ENCODE data around the gene ADAMTSL1. TPM values are rescaled to one million over a fixed set of nuclear protein-coding genes. Genes with fewer than 3 reads are reported as not detected.

Gene ADAMTSL1
- total and polyA plus RNA-seq, 2 donors from 2014 or later, result 3.0 to 27.3 TPM

DNA sequence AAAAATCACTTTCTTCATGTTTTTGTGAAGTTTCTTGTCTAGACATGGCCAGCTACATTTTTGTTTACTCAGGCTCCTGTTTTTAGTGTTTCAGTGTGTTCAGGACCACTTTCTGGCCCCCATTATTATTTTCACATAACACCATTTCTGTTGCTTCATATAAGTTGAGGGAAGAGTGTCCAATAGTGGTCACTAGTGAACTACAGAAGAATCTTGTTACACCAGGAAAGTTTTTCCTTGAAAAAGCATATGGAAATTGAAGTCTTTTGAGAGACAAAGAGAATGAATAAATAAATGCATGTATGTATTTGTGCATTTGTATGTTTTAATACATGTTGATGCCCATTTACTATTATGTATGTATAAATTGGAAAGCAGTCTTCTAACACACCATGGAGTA, 3.8 kb downstream of the ADAMTSL1 start:
- Histone ChIP-seq H3K27ac (ENCODE audit: low read depth in 2 of 2, low read length in 2 of 2) (no peak overlapping the region), H3K9ac (ENCODE audit: low read length in 3 of 3) (no peak overlapping the region), H3K4me3 (ENCODE audit: low read length in 3 of 3) (no peak overlapping the region), H3K27me3 (ENCODE audit: control insufficient read depth, insufficient read depth, low read length) (no peaks in the 10 kb centered on the region), H3K36me3 (ENCODE audit: control insufficient read depth in 2 of 3, insufficient read depth in 3 of 3, low read length in 3 of 3) (no peaks in the 10 kb centered on the region), H3K9me3 (ENCODE audit: control insufficient read depth in 2 of 3, insufficient read depth in 1 of 3, low read length in 3 of 3) (no peaks in the 10 kb centered on the region), H3K4me1 (ENCODE audit: control insufficient read depth in 2 of 3, insufficient read depth in 2 of 3, low read depth in 1 of 3, low read length in 3 of 3) (no peaks in the 10 kb centered on the region)
- TF ChIP-seq, protein P1, sequence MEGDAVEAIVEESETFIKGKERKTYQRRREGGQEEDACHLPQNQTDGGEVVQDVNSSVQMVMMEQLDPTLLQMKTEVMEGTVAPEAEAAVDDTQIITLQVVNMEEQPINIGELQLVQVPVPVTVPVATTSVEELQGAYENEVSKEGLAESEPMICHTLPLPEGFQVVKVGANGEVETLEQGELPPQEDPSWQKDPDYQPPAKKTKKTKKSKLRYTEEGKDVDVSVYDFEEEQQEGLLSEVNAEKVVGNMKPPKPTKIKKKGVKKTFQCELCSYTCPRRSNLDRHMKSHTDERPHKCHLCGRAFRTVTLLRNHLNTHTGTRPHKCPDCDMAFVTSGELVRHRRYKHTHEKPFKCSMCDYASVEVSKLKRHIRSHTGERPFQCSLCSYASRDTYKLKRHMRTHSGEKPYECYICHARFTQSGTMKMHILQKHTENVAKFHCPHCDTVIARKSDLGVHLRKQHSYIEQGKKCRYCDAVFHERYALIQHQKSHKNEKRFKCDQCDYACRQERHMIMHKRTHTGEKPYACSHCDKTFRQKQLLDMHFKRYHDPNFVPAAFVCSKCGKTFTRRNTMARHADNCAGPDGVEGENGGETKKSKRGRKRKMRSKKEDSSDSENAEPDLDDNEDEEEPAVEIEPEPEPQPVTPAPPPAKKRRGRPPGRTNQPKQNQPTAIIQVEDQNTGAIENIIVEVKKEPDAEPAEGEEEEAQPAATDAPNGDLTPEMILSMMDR (IDR thresholded peaks at IDR 0.05; ENCODE audit: borderline replicate concordance, extremely low read depth, insufficient read depth), result no peak
- FAIRE-seq (no peak), DNase-seq (no peak)
- intact Hi-C loops (cut with DNase I), result no loop called here

GRCh38 chr9:18478501-18479361, 4.8 kb downstream of the ADAMTSL1 start:
- H3K36me3 ChIP-seq (ENCODE audit: control insufficient read depth in 2 of 3, insufficient read depth in 3 of 3, low read length in 3 of 3), result no peaks in the 10 kb centered on the region
- H3K27me3 ChIP-seq (ENCODE audit: control insufficient read depth, insufficient read depth, low read length), result no peaks in the 10 kb centered on the region
- TF ChIP-seq, protein P1 (IDR thresholded peaks at IDR 0.05; ENCODE audit: borderline replicate concordance, extremely low read depth, insufficient read depth), result no peak
- no peak overlapping the region for H3K27ac ChIP-seq (ENCODE audit: low read depth in 2 of 2, low read length in 2 of 2)
- H3K9ac ChIP-seq (ENCODE audit: low read length in 3 of 3), result no peak overlapping the region
- intact Hi-C loops (cut with DNase I), result no loop called here
- H3K9me3 ChIP-seq (ENCODE audit: control insufficient read depth in 2 of 3, insufficient read depth in 1 of 3, low read length in 3 of 3), result no peaks in the 10 kb centered on the region
- no peak overlapping the region for H3K4me3 ChIP-seq (ENCODE audit: low read length in 3 of 3)
- no peak for FAIRE-seq
- H3K4me1 ChIP-seq (ENCODE audit: control insufficient read depth in 2 of 3, insufficient read depth in 2 of 3, low read depth in 1 of 3, low read length in 3 of 3), result no peaks in the 10 kb centered on the region
- no peak for DNase-seq

DNA sequence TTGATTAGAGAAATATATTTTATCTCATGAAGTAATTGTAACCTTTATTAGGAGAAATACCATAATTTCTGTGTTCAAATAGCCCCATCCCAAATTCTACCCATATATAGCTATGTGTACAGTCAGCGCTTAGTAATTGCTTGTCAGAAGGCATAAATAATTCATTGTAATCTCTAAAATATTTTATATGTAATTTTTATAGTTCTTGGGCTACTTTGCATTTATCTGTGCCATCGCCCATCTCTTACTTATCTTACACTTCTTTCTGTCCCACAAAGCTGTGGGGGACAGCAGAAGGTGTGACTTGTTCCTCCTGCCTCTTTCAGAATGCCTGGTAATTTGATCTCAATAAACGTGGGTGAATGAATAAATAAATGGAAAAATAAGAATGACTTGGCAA, 5.5 kb downstream of the ADAMTSL1 start:
- no peak for FAIRE-seq
- no peak overlapping the region for H3K4me3 ChIP-seq (ENCODE audit: low read length in 3 of 3)

More for the DNA sequence above, 5.5 kb downstream of the ADAMTSL1 start:
- intact Hi-C loops (cut with DNase I), result no loop called here
- H3K4me1 ChIP-seq (ENCODE audit: control insufficient read depth in 2 of 3, insufficient read depth in 2 of 3, low read depth in 1 of 3, low read length in 3 of 3), result no peaks in the 10 kb centered on the region
- H3K9ac ChIP-seq (ENCODE audit: low read length in 3 of 3), result no peak overlapping the region
- TF ChIP-seq, protein P1 (IDR thresholded peaks at IDR 0.05; ENCODE audit: borderline replicate concordance, extremely low read depth, insufficient read depth), result no peak
- H3K27me3 ChIP-seq (ENCODE audit: control insufficient read depth, insufficient read depth, low read length), result no peaks in the 10 kb centered on the region
- no peak overlapping the region for H3K27ac ChIP-seq (ENCODE audit: low read depth in 2 of 2, low read length in 2 of 2)
- DNase-seq, result no peak
- no peaks in the 10 kb centered on the region for H3K36me3 ChIP-seq (ENCODE audit: control insufficient read depth in 2 of 3, insufficient read depth in 3 of 3, low read length in 3 of 3)
- no peaks in the 10 kb centered on the region for H3K9me3 ChIP-seq (ENCODE audit: control insufficient read depth in 2 of 3, insufficient read depth in 1 of 3, low read length in 3 of 3)
